GM12892 (cell line): ENCODE results near the gene LTV1.

Experiments
- POLR2A ChIP-seq: IDR thresholded peaks from 2 replicates; pipeline ENCODE4 v1.6.1; 2011; ENCODE audit warnings: low read depth, low read length, control low read depth
- POLR2AphosphoS5 ChIP-seq: IDR thresholded peaks from 2 replicates; pipeline ENCODE4 v1.6.1; 2011; ENCODE audit warnings: low read depth, low read length, control low read depth

DNA sequence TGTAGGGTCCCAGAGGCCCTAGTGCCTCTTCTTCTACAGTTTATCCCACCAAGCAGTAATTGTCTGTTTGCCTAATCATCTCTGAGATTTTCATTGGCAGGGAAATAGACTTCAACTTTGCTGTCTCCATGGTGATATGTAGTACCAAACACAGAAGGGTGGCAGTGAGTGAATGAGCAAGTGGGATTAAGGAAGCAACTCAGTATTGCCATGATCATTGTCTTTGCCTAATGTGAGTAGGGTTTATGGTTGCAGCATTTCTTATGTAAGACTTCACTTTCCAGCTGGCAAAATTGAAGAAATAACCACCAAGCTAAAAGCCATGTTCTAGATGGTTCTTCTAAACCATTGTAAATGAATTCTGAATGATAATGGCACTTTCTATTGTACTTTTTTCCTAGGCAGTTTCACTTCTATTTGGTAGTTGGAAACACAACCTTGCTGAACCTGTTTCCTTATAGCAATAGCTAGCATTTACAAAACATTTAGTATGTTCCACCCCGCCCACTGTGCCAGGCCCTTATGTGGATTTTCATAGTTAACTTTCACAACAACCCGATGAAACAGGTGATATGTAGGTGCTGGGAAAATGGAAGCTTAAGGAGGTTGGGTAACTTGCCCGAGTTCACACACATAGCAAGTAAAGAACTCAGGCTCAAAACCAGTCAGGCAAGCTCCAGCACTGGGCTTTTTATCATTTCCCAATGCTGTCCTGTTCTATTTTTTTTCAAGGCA, 53.2 kb downstream of the LTV1 start:
- TF ChIP-seq POLR2A (no peak), POLR2AphosphoS5 (no peak)
